Gastrocnemius medialis (tissue), 4 donors: ENCODE measurements around the gene TMEM130.
"Not testable (repeated sequence)": the region's sequence is repeated elsewhere in the genome, so short reads cannot be mapped to it uniquely, and the experiment has no call there.

Source experiments
- CTCF ChIP-seq, 5 experiments: fragments of 450-650 bp in 3 of 5; fragments of 200-600 bp in 2 of 5; sonication (generic) in 2 of 5; IDR thresholded peaks in 4 of 5; conservative IDR thresholded peaks in 1 of 5; 1 replicate in 4 of 5; 2 replicates in 1 of 5; pipeline ENCODE4 v1.5.1; 2016 to 2019; ENCODE audit warnings: antibody characterized with exemption in 5 of 5, mild to moderate bottlenecking in 3 of 5, moderate library complexity in 3 of 5
- POLR2A ChIP-seq, 2 donors: fragments of 450-650 bp; IDR thresholded peaks; one replicate each; pipeline ENCODE4 v1.6.1; 2017; ENCODE audit warnings: antibody characterized with exemption in 2 of 2, mild to moderate bottlenecking in 2 of 2, moderate library complexity in 2 of 2

GRCh38 chr7:98842552-98842951 is 27.3 kb downstream of the TMEM130 start:
- TF ChIP-seq CTCF (IDR thresholded peaks at IDR 0.05 in 4 of 5, conservative IDR thresholded peaks at IDR 0.05 in 1 of 5); POLR2A (IDR thresholded peaks at IDR 0.05): not testable (repeated sequence)
